ENCODE data around the gene DLL1.
"Not testable (repeated sequence)": the region's sequence is repeated elsewhere in the genome, so short reads cannot be mapped to it uniquely, and the experiment has no call there.

Gene DLL1

GRCh38 chr6:170271771-170272314 lies 19.0 kb downstream of the DLL1 start:
- H3K4me3 ChIP-seq (ENCODE audit: low read depth, low read length): no peak overlapping the region
- no peak for DNase-seq (ENCODE audit: low read depth)

- H3K4me3 ChIP-seq (ENCODE audit: low read depth, low read length): no peak overlapping the region
- no peak for DNase-seq (ENCODE audit: low read depth)
These were observed 19.8 kb downstream of the DLL1 start for GRCh38 chr6:170270984-170271593.

DNA sequence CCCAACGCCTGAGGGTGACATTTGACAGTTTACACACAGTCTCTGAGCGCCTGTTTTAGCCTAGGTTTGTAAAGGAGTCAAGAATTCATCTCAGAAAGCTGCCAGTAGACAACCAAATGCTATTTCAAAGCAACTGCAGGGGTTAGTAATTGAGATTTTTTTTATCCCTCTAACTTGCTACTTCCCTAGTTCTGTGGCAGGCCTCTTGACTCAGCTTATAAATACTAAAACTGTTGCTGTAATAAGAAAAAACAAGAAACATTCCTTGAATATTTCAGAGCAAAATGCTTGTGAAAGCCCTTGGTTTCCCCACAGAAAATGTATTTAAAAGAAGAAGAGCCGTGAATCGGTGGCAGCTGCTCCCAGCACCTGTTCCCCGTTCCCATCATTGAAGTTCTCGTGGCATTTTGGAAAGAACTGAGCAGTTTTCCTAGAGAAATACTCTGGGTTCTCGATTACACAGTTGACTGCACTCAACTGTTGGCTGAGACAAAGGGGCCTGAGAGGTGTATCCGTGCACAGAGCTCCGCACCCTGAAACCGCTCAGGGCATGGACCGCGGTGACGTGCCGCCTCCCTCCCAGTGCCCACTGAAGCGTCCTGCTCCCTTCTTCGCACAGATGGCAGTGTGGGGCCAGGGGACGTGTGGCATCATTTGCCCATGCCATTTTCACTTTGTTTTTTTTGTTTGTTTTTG lies 20.9 kb downstream of the DLL1 start:
- no peak overlapping the region for H3K4me3 ChIP-seq (ENCODE audit: low read depth, low read length)
- DNase-seq (ENCODE audit: low read depth): peak; percentile 33

DNA sequence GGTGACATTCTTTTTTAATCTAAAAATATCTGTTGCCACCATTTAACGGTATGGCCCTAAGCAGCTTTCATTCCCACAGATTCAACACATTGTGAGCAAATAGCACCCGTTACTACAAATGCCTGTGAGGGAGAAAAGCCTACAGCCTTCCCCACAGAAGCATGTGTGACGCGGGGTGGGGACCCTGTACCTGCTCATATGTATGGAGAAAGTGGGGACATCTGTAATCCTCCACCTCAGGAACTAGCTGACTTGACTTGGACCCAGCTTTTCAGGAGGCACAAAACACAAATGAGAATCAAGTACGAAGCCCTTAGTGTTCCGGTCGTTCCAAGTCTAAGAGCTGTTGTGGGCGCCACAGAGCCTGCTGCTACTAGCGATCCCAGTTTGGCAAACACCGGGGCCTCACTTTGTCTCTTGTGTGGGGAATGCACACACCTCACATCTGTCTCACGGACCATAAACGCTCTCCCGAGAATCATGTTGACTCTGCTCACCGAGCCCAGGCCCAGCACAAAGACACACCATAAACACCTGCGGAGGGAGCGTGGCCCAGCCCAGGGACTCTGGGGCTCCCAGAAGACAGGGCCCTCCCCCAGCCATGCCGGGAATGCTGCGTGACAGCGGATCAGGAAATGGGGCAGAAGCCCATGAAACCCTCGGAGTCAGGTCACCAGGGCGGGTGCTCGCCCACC lies 21.6 kb downstream of the DLL1 start:
- no peak overlapping the region for H3K4me3 ChIP-seq (ENCODE audit: low read depth, low read length)

DNA sequence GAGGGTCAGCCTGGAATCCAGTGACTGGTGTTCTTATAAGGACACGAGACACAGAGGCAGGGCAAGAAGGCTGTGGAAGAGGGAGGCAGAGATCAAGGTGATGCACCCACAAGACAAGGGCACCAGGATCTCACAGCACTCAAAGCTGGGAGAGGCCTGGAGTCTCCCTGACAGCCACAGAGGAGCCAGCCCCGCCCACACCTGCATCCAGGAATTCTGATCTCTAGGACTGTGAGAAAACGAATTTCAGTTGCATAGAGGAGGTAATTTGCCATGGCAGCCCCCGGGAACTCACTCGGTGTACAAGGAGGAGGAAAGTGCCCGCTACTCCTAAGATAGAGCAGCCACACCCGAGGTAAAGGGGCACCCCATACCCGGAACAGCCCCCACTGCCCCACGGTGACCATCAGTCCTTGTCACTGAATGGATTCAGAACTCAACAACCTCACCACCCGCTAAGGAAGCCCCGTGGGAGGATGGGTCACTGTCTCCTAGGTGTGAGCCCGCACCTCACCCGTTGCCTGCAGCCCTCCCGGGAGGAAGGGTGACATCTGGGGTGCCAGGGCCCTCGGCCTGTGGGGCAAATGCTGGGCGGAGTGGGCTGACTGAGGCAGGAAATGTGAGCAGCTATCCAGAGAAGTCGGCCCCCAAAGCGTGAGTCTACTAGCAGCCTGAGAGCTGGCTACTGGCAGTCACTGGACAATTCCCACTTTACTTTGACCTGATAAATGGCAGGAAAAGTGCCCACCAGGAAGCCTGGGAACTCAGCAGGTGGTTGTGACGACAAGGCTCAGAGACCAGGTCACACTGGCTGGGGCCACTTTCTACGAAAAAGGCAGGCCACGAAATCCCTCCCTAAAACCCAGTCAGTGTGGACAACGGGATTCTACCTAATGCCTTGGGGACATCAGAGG lies 22.4 kb downstream of the DLL1 start:
- H3K4me3 ChIP-seq (ENCODE audit: low read depth, low read length): no peak overlapping the region
- DNase-seq (ENCODE audit: low read depth): no peak

More for the DNA sequence above, 21.6 kb downstream of the DLL1 start:
- no peak for DNase-seq (ENCODE audit: low read depth)

DNA sequence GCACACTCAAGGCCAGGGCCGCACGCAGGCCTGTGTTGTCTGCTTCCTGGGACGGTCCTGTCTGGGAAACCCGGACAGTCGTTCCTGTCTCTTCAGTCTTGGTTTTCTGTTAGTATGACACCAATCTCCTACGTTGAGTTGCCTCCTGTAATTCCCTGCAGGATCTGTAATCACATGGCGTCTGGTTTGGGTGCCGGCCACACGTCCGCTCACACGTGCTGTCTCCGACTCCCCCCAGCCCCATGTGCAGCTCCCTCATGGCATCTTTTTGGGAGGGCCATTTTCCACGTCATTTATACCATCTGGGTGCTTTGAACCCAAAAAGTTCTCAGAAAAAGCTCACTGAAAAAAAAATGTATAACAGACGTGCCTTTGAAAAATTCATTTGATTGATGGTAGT lies 23.2 kb downstream of the DLL1 start:
- DNase-seq (ENCODE audit: low read depth): no peak
- H3K4me3 ChIP-seq (ENCODE audit: low read depth, low read length): no peak overlapping the region

DNA sequence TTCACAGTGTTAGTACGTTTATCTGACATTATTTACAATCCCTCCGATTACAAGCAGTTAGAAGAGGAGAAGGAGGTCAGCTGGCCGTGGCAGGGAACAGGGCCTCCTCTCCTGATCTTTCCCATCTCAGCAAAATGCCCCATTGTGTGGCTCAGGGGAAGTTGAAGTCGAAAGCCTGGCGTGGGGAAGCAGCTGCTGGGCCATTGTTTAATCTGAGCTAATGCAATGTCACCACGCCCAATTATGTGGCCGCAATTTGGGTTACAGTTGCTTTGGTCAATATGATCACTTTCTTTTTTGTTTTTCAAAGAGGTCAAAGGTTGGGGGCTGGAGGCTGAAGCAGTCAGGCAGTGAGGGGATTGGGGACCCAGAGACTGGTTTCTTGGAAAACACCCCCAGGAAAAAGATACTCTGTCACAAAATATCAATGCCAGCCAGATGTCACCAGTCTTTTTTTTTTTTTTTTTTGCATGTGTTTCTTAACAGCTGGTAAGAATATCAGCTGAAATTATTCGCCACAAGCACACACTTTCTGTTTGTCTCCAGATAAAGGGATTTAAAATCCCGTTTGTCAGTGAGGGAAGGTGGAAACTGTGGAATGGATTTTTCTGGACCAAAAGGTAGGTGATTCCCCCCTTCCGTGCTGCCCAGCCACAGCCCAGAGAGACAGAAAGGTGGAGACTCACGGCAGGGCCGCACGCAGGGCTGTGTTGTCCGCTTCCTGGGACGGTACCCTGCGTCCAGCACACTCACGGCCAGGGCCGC lies 24.6 kb downstream of the DLL1 start:
- no peak for DNase-seq (ENCODE audit: low read depth)
- H3K4me3 ChIP-seq (ENCODE audit: low read depth, low read length): no peak overlapping the region

- DNase-seq (ENCODE audit: low read depth): no peak
- no peak overlapping the region for H3K4me3 ChIP-seq (ENCODE audit: low read depth, low read length)
These were observed 25.2 kb downstream of the DLL1 start for GRCh38 chr6:170265655-170266054.

DNA sequence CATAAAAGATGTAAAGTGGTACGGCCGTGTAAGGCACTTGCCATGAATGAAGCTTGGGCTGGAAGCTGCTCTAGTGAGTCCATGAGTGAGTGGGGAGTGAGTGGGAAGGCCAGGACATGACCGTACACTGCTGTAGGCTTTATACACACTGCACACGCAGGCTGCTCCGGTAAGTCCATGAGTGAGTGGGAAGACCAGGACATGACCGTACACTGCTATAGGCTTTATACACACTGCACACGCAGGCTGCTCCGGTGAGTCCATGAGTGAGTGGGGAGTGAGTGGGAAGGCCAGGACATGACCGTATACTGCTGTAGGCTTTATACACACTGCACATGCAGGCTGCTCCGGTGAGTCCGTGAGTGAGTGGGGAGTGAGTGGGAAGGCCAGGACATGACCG lies 26.2 kb downstream of the DLL1 start:
- H3K4me3 ChIP-seq (ENCODE audit: low read depth, low read length); DNase-seq (ENCODE audit: low read depth): not testable (repeated sequence)

GRCh38 chr6:170264086-170264485 lies 26.8 kb downstream of the DLL1 start:
- DNase-seq (ENCODE audit: low read depth): no peak
- H3K4me3 ChIP-seq (ENCODE audit: low read depth, low read length): no peak overlapping the region

DNA sequence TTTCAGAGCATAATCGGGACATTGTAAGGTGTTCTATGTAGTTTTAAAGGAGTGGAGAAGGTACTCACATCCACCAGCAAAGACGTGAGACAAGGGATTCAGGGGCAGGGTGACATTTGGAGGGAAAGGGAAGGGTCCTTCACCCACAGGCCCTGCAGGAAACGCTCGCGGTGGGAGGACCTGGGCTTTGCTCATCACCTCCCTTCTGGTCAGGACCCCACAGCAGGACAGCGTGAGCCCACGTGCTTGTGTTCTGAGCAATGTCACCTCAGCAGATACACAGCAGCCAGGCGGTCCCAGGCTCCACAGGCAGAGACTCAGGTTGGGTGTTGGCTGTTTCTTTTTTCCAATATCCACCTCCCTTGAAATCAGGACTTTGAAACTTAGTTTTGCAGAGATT lies 27.5 kb downstream of the DLL1 start:
- no peak overlapping the region for H3K4me3 ChIP-seq (ENCODE audit: low read depth, low read length)
- no peak for DNase-seq (ENCODE audit: low read depth)

- no peak overlapping the region for H3K4me3 ChIP-seq (ENCODE audit: low read depth, low read length)
- DNase-seq (ENCODE audit: low read depth): no peak
These were observed 28.3 kb downstream of the DLL1 start for GRCh38 chr6:170262489-170263088.

- no peak for DNase-seq (ENCODE audit: low read depth)
- no peak overlapping the region for H3K4me3 ChIP-seq (ENCODE audit: low read depth, low read length)
These were observed 29.0 kb downstream of the DLL1 start for GRCh38 chr6:170261643-170262488.

DNA sequence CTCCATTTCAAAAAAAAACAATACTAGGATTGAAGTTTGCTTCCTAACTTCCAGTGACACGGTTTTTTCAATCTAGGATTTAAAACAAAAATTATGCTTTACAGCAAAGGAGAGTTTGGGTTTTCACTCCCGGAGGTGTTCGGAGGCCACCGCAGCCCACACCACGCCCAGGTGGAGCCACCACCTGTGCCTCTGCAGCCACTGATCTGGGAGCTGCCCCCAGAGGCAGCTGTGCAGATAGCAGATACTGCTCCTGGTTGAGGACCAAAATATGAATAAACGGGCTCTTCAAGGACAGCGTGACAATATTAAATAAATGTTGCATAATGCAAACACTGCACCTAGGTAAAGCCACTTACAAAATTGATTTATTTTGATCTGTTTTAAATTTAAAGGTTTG lies 30.2 kb downstream of the DLL1 start:
- H3K4me3 ChIP-seq (ENCODE audit: low read depth, low read length): no peak overlapping the region
- DNase-seq (ENCODE audit: low read depth): no peak

- DNase-seq (ENCODE audit: low read depth): no peak
- H3K4me3 ChIP-seq (ENCODE audit: low read depth, low read length): no peak overlapping the region
These were observed 31.6 kb downstream of the DLL1 start for GRCh38 chr6:170259278-170259677.

- DNase-seq (ENCODE audit: low read depth): no peak
- H3K4me3 ChIP-seq (ENCODE audit: low read depth, low read length): no peak overlapping the region
These were observed 32.5 kb downstream of the DLL1 start for GRCh38 chr6:170258407-170258806.

- no peak for DNase-seq (ENCODE audit: low read depth)
- no peak overlapping the region for H3K4me3 ChIP-seq (ENCODE audit: low read depth, low read length)
These were observed 33.5 kb downstream of the DLL1 start for GRCh38 chr6:170257376-170257775.

- no peak for DNase-seq (ENCODE audit: low read depth)
- H3K4me3 ChIP-seq (ENCODE audit: low read depth, low read length): no peak overlapping the region
These were observed 34.2 kb downstream of the DLL1 start for GRCh38 chr6:170256641-170257040.
